GM19328 (cell line): ENCODE measurements around the gene PPP1R13L.
A peak's percentile ranks its signal among the peaks of the same experiment; 100 is the strongest.
"Not testable (repeated sequence)": the region's sequence is repeated elsewhere in the genome, so short reads cannot be mapped to it uniquely, and the experiment has no call there.

Experiments used
- ATAC-seq: cut with Tn5 transposase; IDR thresholded peaks from one replicate; pipeline ENCODE4 v1.9.1; 2021; ENCODE audit warnings: mild to moderate bottlenecking, moderate library complexity; ENCODE audit not compliant: unreplicated experiment

The PPP1R13L gene

DNA sequence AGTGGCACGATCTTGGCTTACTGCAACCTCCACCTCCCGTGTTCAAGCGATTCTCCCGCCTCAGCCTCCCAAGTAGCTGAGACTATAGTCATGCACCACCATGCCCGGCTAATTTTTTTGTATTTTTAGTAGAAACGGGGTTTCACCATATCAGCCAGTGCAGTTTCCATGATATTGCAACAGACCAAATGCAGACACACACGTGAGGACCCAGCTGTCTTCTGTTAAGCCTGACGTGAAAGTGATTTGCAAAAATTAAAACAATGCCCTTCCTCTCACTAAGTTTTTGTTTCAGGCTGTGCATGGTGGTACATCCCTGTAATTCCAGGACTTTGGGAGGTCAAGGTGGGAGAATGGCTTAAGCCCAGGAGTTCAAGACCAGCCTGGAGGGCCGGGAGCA lies 26.1 kb upstream of the PPP1R13L start:
- ATAC-seq: not testable (repeated sequence)

DNA sequence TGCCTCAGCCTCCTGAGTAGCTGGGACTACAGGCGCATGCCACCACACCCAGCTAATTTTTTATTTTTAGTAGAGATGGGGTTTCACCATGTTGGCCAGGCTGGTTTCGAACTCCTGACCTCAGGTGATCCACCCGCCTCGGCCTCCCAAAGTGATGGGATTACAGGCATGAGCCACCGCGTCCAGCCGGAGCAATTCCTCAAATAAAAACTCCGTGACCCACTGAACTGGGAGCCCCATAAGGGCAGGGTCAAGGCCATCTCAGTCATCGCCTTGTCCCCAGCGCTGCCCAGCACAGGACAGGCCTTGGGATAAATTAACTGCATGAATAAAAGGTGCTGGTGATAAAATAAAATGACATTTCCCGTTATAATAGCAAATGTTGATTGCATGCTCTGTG lies 25.0 kb upstream of the PPP1R13L start:
- not testable (repeated sequence) for ATAC-seq

DNA sequence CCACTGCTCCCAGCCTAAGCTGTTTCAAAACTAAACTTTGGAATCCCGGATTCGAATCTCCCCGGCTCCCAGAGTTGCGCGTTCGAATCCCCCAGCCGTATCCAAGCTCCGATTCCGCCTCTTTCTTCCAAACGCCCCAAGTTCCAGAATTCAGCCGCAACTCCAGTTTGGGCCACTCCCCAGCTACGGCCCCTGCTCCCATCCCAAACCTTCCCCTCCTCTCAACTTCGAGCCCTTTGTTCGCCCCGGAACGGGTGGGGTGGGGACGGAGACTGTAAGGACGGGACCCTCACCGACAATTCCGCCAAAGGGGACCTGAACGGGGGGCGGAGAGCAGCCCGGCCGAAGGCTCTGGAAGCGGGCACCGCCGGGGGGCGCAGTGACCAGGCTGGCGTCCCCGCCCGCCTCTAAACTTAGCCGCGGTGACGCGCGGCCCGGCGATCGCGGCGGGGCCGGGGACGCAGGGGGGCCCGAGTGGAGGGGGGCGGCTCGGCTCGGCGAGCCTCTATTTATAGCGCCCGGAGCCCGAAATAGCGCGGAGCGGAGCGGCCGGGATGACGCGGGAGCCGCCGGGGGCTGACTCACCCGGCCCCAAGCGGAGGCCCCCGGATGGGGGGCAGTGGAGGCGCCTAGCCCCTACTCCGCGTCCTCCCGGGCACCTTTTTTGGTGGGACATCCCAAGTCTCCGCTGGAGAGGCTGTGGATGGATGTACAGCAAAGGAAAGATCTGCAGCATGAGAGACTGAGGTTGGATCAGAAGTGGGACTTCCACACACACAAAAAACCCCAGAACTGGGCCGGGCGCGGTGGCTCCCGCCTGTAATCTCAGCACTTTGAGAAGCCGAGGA lies 23.7 kb upstream of the PPP1R13L start:
- no peak for ATAC-seq

DNA sequence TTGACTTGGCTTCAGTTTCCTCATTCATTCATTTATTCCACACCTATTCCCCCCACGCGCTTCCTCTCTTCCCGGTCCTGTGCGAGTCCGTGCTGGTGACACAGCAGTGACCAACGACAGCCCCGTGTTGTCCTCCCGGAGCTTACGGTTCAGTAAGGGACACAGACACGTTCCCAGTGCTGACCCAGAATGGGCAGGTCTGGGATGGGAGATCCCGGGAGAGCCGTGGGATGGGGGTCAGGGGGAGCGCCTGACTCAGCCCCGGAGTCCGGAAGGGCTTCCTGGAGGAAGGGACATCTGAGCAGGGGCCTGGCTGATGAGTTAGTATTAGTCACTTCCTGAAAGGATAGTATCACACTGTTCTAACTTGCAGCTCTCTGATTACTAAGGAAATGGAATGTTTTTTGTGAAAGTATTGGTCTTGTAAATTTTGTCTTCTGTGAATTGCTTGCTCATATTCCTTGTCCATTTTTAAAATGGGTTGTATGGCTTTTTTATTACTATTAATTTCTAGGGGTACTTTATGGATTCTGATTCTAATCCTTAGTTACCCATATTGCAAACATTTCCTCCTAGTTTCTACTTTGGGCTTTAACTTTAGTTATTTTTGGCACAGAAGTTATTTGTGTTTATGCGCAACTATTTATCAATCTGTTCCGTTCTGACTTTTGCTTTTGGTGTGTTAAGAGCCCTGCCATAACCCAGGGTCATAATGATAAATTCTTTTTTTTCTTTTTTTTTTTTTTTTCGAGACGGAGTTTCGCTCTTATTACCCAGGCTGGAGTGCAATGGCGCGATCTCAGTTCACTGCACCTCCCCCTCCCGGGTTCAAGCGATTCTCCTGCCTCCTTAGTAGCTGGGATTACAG lies 19.6 kb upstream of the PPP1R13L start:
- no peak for ATAC-seq

DNA sequence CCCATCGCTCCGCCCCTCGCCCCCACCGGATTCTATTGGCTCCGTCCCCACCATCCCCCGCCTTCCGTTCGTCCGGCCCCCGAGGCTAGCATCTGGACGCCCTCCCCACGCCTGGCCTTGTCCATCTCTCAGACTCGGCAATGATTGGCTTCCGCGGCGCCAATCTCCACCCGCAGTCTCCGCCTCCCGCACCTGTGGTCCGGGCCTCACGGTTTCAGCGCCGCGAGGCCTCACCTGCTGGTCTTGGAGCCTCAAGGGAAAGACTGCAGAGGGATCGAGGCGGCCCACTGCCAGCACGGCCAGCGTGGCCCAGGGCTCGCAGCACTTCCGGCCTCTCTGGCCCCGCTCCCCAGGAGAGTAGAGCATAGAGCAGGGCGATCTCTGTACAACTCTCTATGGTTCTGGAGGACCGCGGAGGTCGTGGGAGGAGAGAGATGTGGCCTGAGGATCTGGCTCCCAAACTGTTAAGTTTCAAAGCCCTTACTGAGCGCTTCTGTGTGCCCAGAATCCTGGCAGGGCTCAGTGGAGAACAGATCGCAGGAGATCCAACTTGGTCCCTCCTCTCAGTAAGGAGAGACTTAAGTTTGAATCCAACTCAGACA lies 18.8 kb upstream of the PPP1R13L start, which contains the start of gene ERCC1:
TSS of gene ERCC1 (minus strand) at position 329 of the 602 bp plus-strand sequence. CDS start 543 bp downstream, outside the sequence.
- ATAC-seq: peak; percentile 54

DNA sequence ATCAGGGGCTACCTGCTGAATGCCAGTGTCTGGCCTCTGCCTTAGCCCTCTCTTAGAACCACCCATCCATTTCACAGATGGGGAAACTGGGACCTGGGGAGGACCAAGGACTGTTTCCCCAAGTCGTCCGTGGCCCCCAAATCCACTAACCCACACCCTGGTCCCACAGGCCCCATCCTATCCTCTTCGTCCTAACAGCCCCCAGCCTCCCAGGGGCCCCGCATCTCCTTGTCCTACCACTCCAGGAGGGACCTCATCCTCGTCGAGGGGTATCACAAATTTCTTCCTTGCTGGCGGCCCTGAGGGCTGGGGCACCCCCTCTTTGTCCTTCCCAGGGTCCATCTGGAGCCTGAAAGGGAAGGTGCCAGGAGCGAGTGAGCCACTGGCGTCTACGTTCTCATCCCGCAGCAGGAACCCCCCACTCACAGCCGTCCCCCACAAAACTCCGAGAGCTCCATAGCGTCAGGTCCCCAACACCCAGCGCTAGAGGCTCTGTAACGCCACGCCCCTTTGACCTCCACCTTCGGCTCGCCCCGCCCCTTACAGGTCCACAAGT lies 18.2 kb upstream of the PPP1R13L start:
- no peak for ATAC-seq

DNA sequence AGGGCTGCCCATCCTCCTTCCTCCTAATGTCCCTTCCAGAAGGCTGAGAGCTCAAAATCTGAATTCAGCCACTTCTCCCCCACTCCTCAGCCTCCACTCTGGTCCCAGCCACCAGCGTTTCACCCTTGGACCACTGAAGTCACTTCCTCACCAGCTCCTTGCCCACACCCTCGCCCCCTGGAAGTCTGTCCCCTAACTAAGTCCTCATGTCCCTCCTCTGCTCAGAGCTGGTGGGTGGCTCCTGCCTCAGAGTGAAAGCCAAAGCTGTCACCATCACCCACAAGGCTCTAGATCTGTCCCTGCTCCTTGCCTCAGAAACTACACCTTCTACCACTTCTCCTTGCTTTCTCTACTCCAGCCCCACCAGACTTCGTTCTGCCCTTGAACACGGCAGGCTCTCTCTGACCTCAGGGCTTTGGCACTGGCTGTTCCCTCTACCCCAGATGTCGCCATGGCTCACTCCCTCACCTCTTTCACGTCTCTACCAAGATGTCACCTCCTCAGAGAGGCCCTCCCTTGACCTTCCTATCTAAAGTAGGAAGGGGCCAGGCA lies 17.2 kb upstream of the PPP1R13L start:
- ATAC-seq: no peak

DNA sequence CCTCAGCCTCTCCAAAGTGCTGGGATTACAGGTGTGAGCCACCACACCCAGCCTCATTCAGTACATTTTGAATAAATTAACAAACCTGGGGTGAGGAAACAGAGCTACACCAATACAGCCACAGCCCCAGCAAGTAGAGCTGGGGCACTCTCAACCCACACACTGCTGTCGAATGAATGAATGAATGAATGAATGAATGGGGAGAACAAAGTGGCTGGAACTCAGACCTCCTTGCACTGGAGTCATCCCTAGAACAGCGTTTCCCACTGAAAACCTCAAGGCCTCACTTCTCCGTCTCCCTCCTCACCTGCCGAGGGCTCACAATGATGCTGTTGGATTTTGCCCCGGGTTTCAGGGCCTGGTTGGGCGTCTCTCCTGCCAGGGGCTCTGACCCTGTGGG lies 16.0 kb upstream of the PPP1R13L start:
- no peak for ATAC-seq

DNA sequence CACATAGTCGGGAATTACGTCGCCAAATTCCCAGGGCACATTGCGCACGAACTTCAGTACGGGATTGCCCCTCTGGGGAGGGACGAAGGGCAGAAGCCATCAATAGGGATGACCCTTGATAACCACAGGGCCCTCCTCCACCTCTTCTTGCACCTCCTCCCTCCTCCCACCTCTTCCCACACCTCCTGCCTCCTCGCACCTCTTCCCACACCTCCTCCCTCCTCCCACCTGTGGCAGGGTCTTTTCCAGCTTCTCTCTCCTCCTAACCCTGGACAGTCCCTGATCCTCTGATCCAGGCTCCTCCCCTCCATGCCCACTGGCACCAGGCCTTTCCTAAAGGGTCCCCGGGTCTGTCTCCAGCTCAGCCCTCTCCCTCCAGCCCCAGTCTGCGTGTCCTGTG lies 15.5 kb upstream of the PPP1R13L start:
- no peak for ATAC-seq

DNA sequence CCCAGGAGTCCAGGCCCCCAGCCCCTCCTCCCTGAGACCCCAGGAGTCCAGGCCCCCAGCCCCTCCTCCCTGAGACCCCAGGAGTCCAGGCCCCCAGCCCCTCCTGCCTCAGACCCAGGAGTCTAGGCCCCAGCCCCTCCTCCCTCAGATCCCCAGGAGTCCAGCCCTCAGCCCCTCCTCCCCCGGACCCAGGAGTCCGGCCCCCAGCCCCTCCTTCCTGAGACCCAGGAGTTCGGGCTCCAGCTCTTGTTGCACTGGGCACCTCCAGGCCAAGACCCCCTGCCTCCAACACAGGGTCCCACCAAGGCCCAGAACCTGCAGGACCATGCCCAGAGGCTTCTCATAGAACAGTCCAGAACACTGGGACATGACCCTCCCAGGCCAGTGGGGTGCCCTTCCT lies 15.0 kb upstream of the PPP1R13L start:
- ATAC-seq: no peak

DNA sequence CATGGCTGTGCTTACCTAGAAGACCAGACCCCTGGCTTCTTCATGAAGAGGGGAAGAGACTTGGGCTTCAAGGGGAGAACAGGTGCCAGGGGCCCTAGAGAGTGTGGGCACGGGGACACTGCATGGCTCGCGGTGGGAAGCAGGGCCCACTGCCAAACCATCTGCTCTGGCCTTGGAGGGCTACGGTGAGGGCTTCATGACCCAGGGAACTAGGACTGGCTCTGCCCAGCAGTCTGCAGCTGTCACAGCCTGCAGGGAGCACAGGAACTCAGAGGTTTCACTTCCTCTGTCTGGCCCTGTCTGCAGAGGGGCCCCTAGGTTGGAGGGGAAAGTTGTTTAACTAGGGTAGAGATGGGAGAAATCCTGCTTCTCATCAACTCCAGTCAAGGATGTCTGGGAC lies 14.5 kb upstream of the PPP1R13L start:
- peak; percentile 59 for ATAC-seq

DNA sequence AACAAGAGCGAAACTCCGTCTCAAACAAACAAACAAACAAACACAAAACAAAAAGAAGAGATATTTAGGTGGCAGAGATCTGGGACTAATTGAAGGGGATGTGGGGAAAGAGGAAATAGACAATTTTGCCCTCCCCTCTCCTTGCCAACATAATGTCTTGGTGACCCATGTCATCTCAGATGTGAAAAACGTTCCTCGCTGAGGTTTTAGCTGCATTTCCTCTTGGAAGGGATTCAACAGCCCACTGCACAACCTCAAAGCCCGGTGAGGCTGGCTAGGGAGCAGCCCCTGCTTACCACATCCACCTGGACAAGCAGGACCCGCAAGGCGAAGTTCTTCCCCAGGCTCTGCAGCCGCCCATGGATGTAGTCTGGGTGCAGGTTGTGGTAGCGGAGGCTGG lies 13.9 kb upstream of the PPP1R13L start:
- no peak for ATAC-seq

DNA sequence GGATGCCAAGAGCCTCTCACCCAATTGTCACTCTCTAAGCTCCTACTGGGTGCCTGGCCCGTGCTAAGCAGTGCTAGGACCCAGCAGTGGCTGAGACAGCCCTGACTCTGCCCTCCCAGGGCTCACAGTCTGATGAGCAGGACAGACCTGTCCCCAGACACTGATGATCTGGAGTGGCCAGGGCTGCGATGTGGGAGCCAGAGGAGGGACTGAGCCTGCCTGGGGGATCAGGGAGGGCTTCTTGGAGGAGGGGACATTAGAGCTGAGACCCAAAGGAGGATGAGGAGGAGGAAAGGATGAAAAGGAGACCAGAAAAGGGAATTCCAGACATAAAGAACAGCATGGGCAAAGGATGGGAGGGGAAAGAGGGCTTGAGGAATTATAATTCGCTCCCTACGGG lies 12.3 kb upstream of the PPP1R13L start:
- no peak for ATAC-seq

DNA sequence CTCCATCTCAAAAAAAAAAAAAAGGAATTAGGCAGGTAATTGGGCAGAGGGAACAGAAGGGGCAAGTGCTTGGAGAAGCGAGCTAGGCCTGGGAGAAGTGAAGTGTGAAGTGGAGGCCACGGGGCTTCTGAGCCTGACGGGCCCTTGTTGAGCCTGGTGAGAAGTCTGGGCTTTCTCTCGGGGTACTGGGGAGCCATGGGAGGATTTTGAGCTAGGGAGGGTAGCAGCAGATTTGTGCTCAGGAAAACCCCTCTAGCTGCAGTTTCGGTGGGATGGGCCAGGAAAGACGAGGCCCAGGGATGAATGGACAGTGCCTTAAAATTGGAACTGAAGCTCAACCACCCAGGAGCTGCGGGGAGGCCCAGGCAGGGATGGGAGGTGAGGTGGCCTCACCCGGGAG lies 9.6 kb upstream of the PPP1R13L start:
- ATAC-seq: no peak

DNA sequence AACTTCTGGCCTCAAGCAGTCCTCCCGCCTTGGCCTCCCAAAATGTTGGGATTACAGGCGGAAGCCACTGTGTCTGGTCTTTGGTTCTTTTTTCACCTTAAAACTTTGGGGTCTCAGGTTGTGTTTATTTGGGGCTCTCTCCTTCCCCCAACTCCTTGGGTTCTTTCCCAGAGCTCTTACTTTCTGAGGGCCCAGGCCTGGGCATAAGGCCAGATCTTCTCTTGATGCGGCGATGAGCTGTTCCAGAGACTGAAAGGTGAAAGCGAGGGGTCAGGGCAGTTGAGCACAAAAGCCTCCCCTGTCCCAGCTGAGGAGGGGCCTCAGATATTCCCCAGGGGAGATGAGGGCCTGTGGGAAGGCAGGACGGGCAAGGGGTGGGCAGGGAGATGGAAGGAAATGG lies 8.6 kb upstream of the PPP1R13L start:
- ATAC-seq: no peak

DNA sequence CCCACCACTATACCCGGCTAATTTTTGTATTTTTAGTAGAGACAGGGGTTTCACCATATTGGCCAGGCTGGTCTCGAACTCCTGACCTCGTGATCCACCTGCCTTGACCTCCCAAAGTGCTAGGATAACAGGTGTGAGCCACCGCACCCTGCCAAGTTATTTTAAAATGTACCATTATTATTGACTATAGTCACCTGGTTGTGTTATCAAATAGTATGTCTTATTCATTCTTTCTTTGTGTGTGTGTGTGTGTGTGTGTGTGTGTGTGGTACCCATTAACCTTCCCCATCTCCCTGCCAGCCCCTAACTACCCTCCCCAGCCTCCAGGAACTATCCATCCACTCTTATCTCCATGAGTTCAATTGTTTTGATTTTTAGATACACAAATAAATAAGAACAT lies 5.5 kb upstream of the PPP1R13L start:
- not testable (repeated sequence) for ATAC-seq

DNA sequence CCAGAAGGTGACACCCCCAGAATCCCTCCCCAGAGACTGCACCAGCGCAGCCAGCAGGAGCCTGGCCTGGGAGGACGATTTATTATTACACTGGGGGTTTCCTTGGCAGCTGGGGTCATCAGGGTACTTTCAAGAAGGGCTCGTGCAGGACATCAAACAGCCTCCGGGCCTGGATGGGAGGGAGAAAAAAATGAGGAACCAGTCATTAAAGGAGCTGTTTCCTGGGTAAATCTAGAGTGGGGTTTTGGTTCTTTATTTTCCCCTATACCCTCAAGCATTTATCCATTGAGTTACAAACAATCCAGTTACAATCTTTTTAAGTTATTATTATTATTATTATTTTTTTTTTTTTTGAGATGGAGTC lies 4.7 kb upstream of the PPP1R13L start:
- no peak for ATAC-seq

DNA sequence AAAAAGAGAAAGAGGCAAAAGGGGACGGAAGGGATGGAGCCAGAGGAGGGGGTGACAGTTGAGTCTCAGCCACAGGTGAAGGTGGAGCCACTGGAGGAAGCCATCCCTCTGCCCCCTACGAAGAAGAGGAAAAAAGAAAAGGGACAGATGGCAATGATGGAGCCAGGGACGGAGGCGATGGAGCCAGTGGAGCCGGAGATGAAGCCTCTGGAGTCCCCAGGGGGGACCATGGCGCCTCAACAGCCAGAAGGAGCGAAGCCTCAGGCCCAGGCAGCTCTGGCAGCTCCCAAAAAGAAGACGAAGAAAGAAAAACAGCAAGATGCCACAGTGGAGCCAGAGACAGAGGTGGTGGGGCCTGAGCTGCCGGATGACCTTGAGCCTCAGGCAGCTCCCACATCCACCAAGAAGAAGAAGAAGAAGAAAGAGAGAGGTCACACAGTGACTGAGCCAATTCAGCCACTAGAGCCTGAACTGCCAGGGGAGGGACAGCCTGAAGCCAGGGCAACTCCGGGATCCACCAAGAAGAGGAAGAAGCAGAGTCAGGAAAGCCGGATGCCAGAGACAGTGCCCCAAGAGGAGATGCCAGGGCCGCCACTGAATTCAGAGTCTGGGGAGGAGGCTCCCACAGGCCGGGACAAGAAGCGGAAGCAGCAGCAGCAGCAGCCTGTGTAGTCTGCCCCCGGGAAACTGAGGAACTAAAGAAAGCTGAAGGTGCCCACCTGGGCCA lies 4.1 kb upstream of the PPP1R13L start:
- ATAC-seq: no peak

DNA sequence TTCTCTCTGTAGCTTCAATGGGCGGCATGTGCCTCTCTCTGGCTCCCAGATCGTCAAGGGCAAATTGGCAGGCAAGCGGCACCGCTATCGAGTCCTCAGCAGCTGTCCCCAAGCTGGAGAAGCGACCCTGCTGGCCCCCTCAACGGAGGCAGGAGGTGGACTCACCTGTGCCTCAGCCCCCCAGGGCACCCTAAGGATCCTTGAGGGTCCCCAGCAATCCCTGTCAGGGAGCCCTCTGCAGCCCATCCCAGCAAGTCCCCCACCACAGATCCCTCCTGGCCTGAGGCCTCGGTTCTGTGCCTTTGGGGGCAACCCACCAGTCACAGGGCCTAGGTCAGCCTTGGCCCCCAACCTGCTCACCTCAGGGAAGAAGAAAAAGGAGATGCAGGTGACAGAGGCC lies 3.3 kb upstream of the PPP1R13L start:
- no peak for ATAC-seq

DNA sequence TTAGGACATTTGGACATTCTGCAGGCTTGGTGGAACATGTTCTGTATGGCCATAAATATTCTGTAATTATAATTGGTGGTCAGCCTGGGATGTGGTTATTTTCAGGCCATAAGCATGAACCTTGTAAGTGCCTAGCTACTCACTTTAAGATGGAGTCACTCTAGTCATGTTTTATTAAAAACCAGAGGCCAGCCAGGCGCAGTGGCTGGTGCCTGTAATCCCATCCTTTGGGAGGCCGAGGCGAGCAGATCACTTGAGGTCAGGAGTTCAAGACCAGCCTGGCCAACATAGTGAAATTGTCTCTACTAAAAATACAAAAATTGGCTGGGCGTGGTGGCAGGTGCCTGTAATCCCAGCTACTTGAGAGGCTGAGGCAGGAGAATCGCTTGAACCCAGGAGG lies 2.7 kb upstream of the PPP1R13L start:
- ATAC-seq: not testable (repeated sequence)

DNA sequence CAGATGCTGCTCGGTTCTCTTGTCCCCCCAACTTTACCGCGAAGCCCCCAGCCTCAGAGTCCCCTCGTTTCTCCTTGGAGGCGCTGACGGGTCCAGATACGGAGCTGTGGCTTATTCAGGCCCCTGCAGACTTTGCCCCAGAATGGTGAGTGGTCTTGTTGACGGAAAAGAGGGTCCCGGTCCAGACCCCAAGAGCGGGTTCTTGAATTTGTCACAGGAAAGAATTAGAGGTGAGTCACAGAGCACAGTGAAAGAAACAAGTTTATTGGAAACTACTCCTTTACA lies 2.2 kb upstream of the PPP1R13L start:
- ATAC-seq: no peak
